Measurements from ENCODE around the gene EXD3.

Gene EXD3

DNA sequence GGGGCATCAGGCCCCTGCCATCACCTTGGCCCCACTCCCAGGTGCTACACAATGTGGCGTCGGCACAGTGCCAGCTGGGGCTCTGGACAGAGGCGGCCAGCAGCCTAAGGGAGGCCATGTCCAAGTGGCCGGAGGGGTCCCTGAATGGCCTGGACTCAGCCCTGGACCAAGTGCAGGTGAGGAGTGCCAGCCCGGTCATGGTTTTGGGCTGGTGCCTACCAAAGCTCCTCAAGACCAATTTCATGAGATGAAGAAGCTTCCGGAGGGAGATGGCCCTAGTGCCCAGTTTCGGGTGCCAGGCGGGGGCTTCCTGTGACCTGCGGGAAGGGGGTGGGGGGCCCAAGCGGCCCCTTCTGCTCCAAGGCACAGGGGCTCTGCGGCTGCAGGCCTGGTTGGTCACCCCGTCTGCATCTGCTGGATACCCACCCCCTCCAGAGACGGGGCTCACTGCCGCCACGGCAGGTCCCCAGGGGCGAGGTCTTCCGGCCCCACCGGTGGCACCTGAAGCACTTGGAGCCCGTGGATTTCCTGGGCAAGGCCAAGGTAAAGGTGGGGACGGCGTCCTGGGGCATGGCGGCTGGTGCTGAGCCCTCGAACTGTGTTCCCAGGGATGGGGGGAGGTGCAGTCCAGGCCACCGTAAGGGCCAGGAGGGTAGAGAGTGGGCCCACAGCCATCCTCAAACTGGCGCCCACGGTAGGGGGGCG lies 6.0 kb upstream of the EXD3 start:
- H3K9ac ChIP-seq: peak overlapping the region in 4 of 11 experiments; percentile 15 to 63 (median 33); a peak in 3 of 22 replicates
- no peaks in the 10 kb centered on the region for H3K9me3 ChIP-seq (replicated peaks in 1 of 11)
- peak overlapping the region; percentile 81 to 95 (median 90) for H3K4me2 ChIP-seq
- H3K36me3 ChIP-seq: no peaks in the 10 kb centered on the region
- TF ChIP-seq Cebpa-rat (IDR thresholded peaks at IDR 0.05): no peak
- H4K20me1 ChIP-seq: peaks cover 0 to 33% (median 15%) of the 10 kb centered on the region in 11 experiments; a peak in 13 of 22 replicates
- peaks cover 45 to 95% (median 87%) of the 10 kb centered on the region in 10 experiments for H3K4me1 ChIP-seq
- peaks cover 12 to 54% (median 22%) of the 10 kb centered on the region in 11 experiments for H3K27me3 ChIP-seq
- H3K27ac ChIP-seq: 0 out of 22 replicates have a peak overlapping the region, but pooled peaks of 1 of the 11 experiments have one; percentile 7
- H3K4me3 ChIP-seq: peak overlapping the region in 1 of 10 experiments; percentile 18; a peak in 2 of 20 replicates

- Histone ChIP-seq H3K9me3 (replicated peaks in 1 of 11) (no peaks in the 10 kb centered on the region), H3K4me2 (peak overlapping the region in 8 of 11 experiments; percentile 35 to 74 (median 56); a peak in 14 of 22 replicates), H3K36me3 (no peaks in the 10 kb centered on the region), H3K9ac (no peak overlapping the region), H3K4me3 (no peak overlapping the region), H3K27ac (no peak overlapping the region), H3K4me1 (peaks cover 51 to 95% (median 87%) of the 10 kb centered on the region in 10 experiments), H4K20me1 (peaks cover 0 to 33% (median 15%) of the 10 kb centered on the region in 11 experiments; a peak in 13 of 22 replicates), H3K27me3 (peaks cover 19 to 61% (median 29%) of the 10 kb centered on the region in 11 experiments)
- no peak for TF ChIP-seq Cebpa-rat (IDR thresholded peaks at IDR 0.05)
These were observed 5.3 kb upstream of the EXD3 start for GRCh38 chr9:137428311-137428630.

GRCh38 chr9:137427454-137428310 lies 4.7 kb upstream of the EXD3 start:
- Histone ChIP-seq H3K9ac (no peak overlapping the region), H3K4me3 (no peak overlapping the region), H4K20me1 (peaks cover 0 to 33% (median 15%) of the 10 kb centered on the region in 11 experiments; a peak in 13 of 22 replicates), H3K4me1 (peaks cover 51 to 89% (median 82%) of the 10 kb centered on the region in 10 experiments), H3K36me3 (no peaks in the 10 kb centered on the region), H3K27ac (no peak overlapping the region), H3K4me2 (peak overlapping the region in 8 of 11 experiments; percentile 35 to 74 (median 56); a peak in 15 of 22 replicates), H3K9me3 (replicated peaks in 1 of 11) (no peaks in the 10 kb centered on the region), H3K27me3 (peaks cover 24 to 66% (median 35%) of the 10 kb centered on the region in 11 experiments)
- TF ChIP-seq Cebpa-rat (IDR thresholded peaks at IDR 0.05): no peak

- Histone ChIP-seq H3K27me3 (peaks cover 25 to 64% (median 32%) of the 10 kb centered on the region in 11 experiments), H3K4me3 (no peak overlapping the region), H3K4me2 (peak overlapping the region in 8 of 11 experiments; percentile 26 to 100 (median 51); a peak in 14 of 22 replicates), H3K9me3 (replicated peaks in 1 of 11) (no peaks in the 10 kb centered on the region), H3K9ac (no peak overlapping the region), H3K27ac (no peak overlapping the region), H3K36me3 (no peaks in the 10 kb centered on the region), H4K20me1 (peaks cover 0 to 24% (median 10%) of the 10 kb centered on the region in 11 experiments; a peak in 13 of 22 replicates), H3K4me1 (peaks cover 56 to 87% (median 80%) of the 10 kb centered on the region in 10 experiments)
- TF ChIP-seq Cebpa-rat (IDR thresholded peaks at IDR 0.05): no peak
These were observed 3.2 kb upstream of the EXD3 start for GRCh38 chr9:137426018-137426681.

DNA sequence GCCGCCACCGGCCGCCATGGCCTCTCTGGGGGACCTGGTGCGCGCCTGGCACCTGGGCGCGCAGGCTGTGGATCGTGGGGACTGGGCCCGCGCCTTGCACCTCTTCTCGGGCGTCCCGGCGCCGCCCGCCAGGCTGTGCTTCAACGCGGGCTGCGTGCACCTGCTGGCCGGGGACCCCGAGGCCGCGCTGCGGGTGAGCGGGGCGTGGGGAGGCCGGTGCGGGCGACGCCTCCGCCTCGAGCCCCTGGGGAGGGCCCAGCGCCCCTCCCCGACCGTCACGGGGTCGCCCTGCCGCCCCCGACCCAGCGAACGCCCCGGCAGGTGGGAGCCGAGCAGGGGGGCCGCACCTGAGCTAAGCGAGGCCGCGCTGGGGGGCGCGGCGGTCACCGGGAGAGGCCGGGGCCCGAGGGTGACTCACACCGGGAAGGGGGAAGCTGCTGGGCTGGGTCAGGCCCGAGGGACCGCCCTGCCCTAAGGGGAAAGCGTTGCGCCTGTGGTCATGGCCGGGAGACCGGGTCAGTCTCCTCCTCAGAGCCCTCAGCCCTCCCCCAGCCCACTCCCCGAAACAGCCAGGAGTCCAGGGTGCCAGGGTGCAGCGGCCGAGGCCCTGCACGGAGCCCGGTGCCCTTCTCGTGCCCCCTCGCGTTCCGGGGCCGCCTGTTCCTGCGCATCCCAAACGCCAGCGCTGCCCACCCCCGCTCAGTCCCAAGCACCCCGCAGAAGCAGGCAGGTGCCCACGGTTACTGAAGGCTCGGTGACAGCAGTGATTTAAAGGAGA lies 741 bp upstream of the EXD3 start:
- H3K36me3 ChIP-seq: no peaks in the 10 kb centered on the region
- peak overlapping the region in 8 of 11 experiments; percentile 19 to 89 (median 52); a peak in 10 of 22 replicates for H3K9ac ChIP-seq
- peaks cover under 1 to 40% (median 31%) of the 10 kb centered on the region in 11 experiments; a peak in 20 of 22 replicates for H3K27me3 ChIP-seq
- TF ChIP-seq Cebpa-rat (IDR thresholded peaks at IDR 0.05): no peak
- H3K4me3 ChIP-seq: peak overlapping the region; percentile 76 to 99 (median 96); a peak in 19 of 20 replicates
- H3K27ac ChIP-seq: peak overlapping the region in 4 of 11 experiments; percentile 43 to 65 (median 57); a peak in 9 of 22 replicates
- no peaks in the 10 kb centered on the region for H3K9me3 ChIP-seq (replicated peaks in 1 of 11)
- peaks cover 0 to 12% (median 0%) of the 10 kb centered on the region in 11 experiments; a peak in 5 of 22 replicates for H4K20me1 ChIP-seq
- peaks cover 41 to 77% (median 62%) of the 10 kb centered on the region in 10 experiments for H3K4me1 ChIP-seq
- H3K4me2 ChIP-seq: peak overlapping the region; percentile 72 to 100 (median 94)

- H3K9me3 ChIP-seq (replicated peaks in 1 of 11): no peaks in the 10 kb centered on the region
- H4K20me1 ChIP-seq: peaks cover 0 to 16% (median 0%) of the 10 kb centered on the region in 11 experiments; a peak in 9 of 22 replicates
- peak overlapping the region; percentile 92 to 100 (median 97) for H3K4me2 ChIP-seq
- H3K4me3 ChIP-seq: peak overlapping the region; percentile 76 to 99 (median 96)
- peaks cover 0 to 46% (median 42%) of the 10 kb centered on the region in 11 experiments; a peak in 18 of 22 replicates for H3K27me3 ChIP-seq
- peak overlapping the region; percentile 85 to 96 (median 89) for H3K9ac ChIP-seq
- peak overlapping the region; percentile 77 to 87 (median 82) for H3K27ac ChIP-seq
- TF ChIP-seq Cebpa-rat (IDR thresholded peaks at IDR 0.05): no peak
- peaks cover 52 to 75% (median 65%) of the 10 kb centered on the region in 10 experiments for H3K4me1 ChIP-seq
- peaks cover 0 to 5% (median 0%) of the 10 kb centered on the region in 11 experiments; a peak in 1 of 22 replicates for H3K36me3 ChIP-seq
These were observed 941 bp downstream of the EXD3 start for GRCh38 chr9:137421838-137422603.
